NCI-H2227 treated with DMSO at 0.1 percent for 48 hours (cell line): ENCODE data around the gene PLGRKT.
"Not testable (repeated sequence)": the region's sequence is repeated elsewhere in the genome, so short reads cannot be mapped to it uniquely, and the experiment has no call there.

Source experiments
- DNase-seq: peaks from one replicate; lab custom pipeline; 2025; lab: John Stamatoyannopoulos, UW

The PLGRKT gene

DNA sequence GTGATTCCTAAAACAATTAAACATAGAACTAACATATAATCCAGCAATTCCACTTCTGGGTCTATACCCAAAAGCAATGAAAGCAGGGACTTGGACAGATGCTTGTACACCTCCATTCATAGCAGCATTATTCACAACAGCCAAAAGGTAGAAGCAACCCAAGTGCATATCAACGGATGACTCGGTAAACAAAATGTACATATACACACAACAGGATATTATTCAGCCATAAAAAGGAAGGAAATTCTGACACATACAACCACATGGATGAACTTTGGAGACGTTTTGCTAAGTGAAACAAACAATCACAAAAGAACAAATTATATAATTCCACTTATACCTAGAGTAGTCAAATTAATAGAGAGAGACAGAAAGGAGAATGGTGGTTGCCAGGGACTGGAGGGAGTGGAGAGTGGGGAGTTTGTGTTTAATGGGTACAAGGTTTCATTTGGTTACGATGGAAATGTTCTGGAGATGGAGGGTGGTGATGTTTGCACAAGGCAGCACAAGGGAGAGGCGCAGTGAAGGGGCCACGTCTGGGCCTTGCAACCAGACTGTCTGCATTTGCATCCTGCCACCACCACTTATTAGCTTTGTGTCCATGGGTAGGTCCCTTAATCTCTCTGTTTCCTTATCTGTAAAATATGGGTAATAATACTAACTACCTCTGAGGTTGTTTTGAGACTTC is 61.8 kb downstream of the PLGRKT start:
- DNase-seq: no peak

DNA sequence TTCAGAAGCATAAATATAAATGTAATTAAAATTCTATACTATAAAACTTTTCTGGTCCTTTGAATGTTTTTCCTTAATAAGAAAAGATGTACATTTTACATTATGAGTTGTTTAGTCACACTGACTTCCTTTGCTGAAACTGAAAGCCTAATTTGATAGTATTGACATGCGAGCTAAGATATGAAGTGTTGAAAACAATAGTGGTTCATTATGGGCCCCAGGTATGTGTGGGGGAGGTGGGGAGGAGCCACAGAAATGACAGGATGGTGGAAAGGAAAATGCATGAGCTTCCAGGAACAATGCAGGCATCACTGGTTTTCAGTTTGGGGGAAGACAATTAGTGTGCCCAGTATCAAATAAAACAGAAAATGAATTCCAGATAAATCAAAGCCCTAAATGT is 62.6 kb downstream of the PLGRKT start:
- no peak for DNase-seq

DNA sequence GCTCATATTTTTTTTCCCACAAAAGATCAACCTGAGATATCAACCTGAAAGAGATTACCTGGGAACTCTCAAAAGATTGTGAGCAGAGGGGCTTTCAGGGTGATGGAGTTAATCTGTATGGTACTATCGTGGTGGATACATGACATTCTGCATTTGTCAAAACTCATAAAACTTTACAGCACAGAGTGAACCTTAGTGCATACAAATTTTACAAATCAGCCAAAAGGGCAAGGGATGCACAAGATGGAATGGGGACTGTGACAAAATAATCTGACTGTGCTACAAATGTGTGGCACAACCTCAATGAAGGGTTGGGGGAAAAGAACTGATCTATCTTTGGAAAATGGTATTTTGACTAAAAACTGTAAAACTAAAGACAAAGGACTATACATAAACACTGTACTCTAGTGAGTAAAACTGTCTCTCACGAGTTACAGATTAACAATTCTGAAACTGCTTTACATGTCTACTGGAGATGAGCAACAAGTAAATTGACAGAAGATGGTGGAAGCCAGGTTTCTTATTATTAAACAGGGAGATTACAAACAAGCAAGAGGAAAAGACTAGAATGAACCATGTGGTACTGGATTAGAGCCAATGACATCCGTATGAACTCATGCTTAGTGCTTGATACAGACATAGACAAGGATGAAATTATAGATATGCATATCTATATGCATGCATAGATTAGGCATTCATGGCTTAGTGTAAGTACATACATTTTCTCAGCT is 73.3 kb downstream of the PLGRKT start:
- no peak for DNase-seq

DNA sequence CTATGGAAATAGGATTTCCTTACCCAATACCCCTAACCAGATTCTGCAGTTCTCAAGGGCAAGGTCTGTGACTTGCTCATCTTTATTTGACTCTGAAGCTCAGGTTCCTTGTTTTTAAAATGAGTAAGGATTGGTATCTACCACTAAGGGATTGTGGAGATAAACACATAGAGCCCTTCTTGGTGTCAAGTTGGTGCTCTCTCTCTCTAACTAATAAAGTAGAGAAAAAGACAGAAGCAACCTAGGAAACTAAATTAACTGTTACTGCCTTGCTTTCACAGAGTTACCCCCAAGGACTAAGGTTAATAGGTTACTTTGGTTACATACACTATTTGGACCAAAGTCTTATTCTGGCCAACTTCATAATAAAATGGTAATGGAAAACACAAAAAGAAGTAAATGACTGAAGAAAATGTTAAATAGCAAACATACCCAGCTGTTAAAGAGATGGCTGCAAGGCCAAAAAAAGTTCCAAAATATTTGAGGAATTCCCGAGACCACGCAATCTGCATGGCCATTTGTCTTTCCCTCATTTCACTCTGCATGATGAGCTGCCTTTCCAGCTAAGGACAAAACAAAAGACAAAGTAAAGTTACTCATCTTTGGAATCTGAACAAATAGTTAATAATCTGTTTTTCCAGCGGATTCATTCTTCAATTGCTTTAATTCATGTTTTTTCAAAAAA is 76.3 kb downstream of the PLGRKT start:
- no peak for DNase-seq

DNA sequence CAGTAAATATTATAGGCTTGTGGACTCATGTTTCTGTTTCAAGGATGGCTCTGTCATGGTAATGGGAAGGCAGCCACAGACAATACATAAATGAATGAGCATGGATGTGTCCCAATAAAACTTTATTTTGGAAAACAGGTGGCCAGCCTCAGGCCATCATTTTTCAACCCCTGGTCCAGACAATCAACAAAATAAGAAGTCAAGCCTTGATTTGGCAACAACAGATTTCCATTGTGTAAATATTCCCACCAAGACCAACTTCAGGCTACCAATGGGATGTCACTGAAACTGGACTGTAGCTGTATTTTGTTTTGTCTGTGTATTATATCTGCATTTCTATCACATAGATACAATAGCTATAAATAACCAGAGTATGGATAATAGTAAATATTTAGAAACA is 77.4 kb downstream of the PLGRKT start:
- no peak for DNase-seq

DNA sequence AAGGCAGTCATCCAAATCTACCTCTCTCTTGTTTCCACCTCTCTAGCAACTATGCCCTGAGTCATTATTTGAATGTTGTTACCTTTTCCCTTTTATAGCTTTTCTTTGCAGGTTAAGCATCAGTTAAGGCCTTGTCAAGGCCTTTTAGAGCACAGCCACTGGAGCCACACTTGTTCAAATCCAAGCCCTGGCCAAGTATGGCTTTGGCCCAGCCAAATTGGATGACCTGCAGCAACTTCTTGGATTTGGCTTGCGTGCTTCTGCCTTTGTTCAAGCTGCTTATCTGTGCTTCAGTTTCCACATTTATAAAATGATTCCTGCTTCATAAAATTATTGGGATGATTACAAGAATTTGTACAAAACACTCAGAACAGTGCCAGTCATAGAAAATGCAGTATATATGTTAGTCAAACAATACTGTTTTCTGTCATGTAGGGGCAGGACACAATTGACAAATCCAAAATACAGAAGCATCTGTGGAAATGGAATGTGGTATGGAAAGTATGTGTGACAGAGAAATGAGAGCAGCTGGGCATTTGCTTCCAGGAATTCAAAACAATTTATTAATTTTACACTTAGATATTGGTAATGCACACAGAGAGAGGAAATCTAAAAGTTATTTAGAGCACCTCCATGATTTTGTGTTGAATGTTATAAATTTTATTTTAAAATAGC is 80.2 kb downstream of the PLGRKT start:
- no peak for DNase-seq

DNA sequence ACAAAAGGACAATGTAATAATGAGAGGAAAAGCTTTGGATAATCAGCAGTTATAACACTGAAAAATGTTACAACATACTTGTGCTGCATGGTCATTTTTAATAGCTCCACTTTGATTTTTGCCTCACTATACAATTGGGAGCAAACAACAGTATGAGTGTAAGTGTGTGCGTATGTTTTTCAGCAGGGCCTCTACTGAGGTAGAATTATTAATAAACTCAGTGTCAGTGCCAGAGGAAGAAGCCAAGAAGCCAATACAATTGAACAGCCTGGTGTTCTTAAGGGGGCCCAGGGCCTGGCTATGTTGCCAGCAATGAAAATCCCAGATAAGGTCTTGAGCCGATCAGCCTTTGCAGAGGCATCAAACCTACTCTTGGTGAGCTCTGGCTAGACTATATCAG is 81.9 kb downstream of the PLGRKT start:
- DNase-seq: no peak

DNA sequence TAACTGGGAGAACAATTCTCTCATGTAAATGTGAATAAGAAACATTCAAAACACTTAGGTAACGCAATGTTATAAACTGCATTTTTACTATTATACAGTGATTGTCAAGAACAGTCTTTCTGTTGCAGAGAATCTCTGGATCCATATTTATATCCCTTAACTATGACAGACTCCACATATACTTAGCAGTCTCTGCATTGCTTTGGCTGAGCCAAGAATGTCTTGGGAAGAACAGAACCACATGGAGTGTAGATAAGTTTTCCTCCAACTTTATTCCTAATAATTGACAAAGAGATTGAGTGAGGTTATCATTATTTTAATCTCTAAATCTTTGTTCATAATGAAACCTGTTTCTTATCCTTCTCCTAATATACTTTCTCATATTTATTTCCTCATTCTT is 82.5 kb downstream of the PLGRKT start:
- DNase-seq: no peak

DNA sequence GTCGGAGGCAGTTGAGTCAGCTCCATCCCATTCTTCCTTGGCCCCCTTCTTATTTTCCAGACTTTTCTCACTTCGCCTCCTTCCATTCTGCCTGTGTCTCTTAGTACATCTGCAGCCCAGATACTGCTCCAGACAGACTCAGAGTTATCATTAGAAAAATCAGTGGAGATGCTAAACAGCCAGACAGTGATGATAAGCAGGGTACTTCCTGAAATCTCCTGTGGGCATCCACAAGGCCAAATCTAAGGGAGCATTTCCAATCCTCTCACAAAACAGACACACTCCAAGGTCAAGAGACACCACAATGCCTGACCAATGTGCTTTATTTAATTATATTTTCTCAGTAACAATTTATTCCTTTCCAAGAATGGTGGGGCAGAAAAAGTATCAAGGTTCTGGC is 83.5 kb downstream of the PLGRKT start:
- DNase-seq: no peak

DNA sequence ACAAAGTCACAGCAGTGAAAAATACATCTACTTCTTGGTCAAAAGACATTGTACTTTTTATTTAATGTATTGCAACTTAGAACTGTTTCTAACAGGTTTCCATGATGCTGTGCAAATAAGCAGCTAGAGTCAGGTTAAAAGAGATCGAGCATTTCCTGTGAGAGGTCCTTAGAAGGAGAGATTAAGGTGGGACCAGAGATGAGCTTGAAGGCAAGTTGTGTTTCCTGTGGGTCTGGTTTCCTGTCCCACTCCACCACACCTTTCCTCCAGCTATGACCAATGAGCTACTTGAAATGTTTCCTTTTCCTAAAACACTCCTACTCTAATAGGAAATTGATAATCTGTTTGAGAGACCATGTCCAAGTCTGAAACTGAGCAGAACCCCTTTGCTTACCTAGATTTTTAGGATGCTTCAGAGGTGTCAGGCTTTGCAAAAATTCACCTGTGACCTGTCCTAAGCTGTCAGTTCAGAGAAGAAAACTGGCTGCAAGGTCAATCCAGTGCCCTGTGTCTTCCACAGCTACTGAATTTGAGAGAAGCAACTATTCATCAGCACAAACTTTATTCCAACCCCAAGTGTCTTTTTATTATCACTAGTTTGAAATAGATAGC is 85.0 kb downstream of the PLGRKT start:
- no peak for DNase-seq

DNA sequence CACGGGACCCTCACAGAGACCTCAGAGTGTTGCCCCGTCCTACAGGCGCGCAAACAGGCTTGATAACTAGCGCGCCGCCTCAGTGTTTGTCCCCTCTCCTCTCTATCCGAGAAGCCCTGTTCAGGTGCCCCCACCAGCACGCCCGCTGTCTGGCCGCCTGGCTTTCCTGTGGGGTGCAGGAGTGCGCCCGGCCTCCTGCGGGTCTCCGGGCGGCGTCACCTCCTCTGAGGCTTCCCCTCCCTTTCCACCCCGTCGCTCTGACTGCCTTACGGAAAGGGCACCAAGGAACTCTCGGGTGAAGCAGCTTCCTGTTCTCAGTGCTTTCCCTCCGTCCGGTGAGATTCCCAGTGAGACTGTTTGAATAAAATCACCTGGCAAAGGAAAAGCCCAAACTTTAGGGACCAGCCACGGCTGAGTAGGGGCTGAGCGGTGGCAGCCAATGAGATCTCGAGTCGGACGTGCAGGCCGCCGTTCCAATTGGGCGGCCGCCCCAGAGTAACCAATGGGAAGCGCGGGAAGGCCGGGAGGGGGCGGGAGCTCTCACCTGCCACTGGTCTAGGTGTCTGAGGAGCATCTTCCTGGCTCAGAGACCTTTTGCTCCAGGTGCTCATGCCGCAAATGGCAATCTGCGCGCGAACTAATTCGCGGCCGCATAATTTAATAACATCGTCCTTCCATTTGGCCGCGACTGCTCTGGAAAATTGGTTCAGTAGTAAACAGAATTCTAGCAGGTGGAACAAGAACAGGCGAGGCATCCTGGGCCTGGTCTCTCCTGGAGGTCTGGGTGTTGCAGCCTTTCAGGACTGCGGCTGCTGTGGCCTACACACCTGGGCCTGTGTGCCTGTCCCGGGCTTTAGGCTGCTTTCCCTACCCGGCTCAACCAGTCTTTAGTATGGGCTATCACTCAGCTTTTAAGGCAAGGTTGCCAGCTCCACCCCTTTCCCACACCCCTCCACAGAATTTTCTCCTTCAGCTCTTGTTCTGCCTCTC is 98.4 kb downstream of the PLGRKT start, which contains the start of gene RLN1:
RLN1 (minus strand) TSS at position 885 of the 990 bp plus-strand sequence; CDS start at position 755, 130 bp downstream.
- not testable (repeated sequence) for DNase-seq

DNA sequence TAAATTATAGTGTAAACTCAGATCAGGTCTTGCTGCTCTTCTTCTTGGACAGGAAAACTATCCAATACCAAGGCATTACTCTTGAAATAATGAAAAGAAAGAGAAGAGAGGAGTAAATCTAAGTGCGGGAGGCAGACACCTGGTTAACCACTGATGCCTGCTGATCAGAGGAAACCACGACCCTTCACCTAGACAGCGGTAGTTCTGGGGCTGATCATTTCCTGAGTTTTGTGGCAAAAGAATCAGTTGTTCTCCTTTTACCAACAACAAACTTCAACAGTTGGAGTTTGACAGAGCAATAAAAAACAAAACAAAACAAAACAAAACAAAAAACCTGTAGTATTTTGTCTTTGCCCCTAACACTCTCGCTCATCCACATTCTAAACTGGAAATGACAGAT is 101.0 kb downstream of the PLGRKT start:
- DNase-seq: no peak

DNA sequence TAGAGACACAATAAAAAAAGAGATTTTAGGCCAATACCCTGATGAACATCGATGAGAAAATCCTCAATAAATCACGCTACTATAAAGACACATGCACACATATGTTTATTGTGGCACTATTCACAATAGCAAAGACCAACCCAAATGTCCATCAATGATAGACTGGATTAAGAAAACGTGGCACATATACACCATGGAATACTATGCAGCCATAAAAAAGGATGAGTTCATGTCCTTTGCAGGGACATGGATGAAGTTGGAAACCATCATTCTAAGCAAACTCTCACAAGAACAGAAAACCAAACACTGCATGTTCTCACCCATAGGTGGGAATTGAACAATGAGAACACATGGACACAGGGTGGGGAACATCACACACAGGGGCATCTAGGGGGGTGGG is 106.4 kb downstream of the PLGRKT start:
- DNase-seq: not testable (repeated sequence)

DNA sequence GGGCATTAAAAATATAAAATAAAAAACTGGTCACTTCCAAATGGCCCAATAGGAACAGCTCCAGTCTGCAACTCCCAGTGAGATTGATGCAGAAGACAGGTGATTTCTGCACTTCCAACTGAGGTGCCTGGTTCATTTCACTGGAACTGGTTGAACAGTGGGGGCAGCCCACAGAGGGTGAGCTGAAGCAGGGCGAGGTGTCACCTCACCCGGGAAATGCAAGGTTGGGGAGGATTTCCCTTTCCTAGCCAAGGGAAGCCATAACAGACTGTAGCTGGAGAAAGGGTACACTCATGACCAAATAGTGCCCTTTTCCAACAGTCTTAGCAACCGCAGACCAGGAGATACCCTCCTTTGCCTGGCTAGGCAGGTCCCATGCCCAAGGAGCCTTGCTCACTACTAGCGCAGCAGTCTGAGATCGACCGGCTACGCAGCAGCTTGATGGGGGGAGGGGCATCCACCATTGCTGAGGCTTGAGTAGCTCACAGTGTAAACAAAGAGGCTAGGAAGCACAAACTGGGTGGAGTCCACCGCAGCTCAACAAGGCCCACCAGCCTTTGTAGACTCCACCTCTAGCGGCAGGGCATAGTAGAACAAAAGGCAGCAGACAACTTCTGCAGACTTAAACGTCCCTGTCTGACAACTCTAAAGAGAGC is 110.7 kb downstream of the PLGRKT start:
- DNase-seq: peak; percentile 71

DNA sequence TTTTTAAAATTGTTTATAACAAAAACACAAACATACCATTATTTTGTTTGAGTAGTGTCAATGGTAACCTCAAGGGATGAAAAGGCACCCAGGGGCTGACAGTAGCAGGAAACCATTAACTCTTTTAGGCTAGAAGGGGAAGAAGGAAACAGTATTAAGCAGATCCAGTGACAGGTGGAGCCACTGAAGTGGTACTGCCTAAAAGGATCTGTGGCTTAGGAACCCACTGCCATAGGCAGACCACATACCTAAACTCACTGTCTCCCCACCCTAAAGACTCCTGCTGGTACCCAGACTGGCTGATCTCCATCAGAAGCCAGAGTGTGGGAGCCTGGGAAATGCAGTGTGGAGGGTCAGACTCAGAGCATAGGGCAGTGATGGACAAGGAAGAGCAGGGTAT is 111.5 kb downstream of the PLGRKT start:
- no peak for DNase-seq

DNA sequence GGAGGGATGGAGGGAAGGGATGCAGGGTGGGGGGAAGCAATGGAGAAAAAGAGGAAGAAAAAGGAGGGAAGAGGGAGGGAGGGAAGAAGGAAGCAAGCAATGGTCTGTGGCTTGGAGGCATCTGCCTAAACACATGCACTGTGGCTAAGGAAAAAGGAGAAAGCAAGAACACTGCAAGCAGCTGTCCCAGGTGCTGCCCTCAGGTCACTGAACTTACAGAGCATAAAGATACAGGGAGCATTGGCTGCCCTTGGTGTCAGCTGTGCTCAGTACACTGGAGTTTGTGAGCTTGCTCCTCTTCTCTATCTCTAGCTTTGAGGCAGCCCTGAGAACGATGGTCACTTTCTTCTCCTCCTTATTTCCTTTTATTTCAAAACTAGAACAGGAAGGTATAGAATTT is 116.1 kb downstream of the PLGRKT start:
- DNase-seq: not testable (repeated sequence)

DNA sequence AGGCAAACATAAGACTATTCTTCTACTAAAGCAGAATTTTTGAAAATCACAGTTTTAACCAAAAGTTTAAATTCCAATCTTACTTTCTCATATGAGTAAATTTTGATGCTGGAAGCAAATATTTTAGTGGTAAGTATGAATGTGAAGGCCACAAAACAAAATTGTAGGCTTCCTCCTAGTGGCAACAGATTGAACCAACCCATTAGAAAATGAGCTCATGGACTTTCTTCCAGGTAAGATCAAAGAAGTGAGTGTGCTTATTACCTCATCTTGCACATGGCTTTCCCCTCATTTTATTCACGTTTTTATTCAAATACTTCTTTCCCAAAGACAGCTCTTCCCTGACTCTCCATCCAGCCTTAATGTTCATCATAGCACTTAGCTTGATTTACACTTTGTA is 116.7 kb downstream of the PLGRKT start:
- no peak for DNase-seq

DNA sequence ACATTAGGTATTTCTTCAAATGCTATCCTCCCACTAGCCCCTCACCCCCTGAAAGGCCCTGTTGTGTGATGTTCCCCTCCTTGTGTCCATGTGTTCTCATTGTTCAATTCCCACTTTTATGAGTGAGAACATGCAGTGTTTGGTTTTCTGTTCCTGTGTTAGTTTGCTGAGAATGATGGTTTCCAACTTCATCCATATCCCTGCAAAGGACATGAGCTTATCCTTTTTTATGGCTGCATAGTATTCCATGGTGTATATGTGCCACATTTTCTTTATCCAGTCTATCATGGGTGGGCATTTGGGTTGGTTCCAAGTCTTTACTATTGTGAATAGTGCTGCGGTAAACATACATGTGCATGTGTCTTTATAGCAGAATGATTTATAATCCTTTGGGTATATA is 121.3 kb downstream of the PLGRKT start:
- not testable (repeated sequence) for DNase-seq

DNA sequence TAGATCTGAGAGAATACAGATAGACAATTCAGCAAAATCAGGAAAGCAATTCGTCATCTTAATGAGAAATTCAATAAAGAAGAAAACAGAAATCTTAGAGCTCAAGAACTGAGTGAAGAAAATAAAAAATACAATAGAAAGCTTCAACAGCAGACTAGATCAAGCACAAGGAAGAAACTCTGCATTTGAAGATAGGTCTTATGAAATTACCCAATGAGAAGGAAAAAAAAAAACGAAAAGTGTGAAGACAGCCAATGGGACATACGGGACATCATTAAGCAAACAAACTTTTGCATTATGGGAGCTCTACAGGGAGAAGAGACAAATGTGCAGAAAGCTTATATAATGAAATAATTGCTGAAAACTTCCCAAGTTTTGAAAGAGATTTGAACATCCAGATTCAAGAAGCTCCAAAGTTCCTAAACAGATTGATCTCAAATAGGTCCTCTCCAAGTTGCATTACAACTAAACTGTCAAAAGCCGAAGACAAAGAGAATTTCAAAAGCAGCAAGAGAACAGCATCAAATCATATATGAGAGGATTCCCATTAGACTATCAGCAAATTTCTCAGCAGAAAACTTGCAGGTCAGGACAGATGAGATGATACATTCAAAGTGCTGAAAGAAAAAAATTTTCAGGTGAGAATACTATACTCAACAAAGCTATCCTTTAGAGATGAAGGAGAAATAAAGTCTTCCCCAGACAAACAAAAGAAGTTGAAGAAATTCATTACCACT is 122.4 kb downstream of the PLGRKT start:
- DNase-seq: no peak

DNA sequence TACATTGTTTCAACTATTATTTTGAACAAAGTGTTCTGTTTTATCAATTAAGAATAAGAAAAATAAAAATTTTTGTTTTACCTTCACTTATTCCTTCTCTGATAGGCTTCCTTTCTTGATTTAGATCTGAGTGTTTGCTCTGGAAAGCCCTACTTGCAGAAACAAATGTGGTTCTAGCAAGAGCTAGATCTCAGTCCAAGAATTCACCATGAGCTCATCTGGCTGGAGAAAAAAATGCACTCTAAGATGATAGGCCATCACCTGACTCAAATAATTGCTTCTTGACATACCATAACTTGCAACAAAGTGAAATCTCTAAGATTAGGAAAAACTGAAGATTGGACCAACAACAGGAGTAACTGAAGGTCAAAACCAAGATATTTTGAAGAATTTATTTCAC is 126.9 kb downstream of the PLGRKT start:
- DNase-seq: no peak
